SJSA1 (cell line): ENCODE measurements around the gene SPACA5. TPM values are rescaled to one million over a fixed set of nuclear protein-coding genes. Genes with fewer than 3 reads are reported as not detected.
"Not testable (repeated sequence)": the region's sequence is repeated elsewhere in the genome, so short reads cannot be mapped to it uniquely, and the experiment has no call there.

Experiments
- DNase-seq, 2 experiments: peaks; one replicate each; pipeline ENCODE4 v3.0.0-alpha.2; 2015 to 2020; ENCODE audit warnings: low spot score in 2 of 2, low read depth in 1 of 2
- H3K27ac ChIP-seq: fragments of 250-450 bp; sonication (Bioruptor Pico); 2 replicates; pipeline ENCODE4 v1.5.1; 2020; ENCODE audit warnings: mild to moderate bottlenecking, moderate library complexity
- H3K27me3 ChIP-seq: fragments of 250-450 bp; sonication (Bioruptor Pico); replicated peaks from 2 replicates; pipeline ENCODE4 v1.5.1; 2020; ENCODE audit warnings: mild to moderate bottlenecking, moderate library complexity
- H3K36me3 ChIP-seq: fragments of 250-450 bp; sonication (Bioruptor Pico); 2 replicates; pipeline ENCODE4 v1.5.1; 2020; ENCODE audit warnings: mild to moderate bottlenecking
- H3K4me1 ChIP-seq: fragments of 250-450 bp; sonication (Bioruptor Pico); replicated peaks from 2 replicates; pipeline ENCODE4 v1.6.1; 2021; ENCODE audit warnings: mild to moderate bottlenecking
- H3K4me3 ChIP-seq: fragments of 250-450 bp; sonication (Bioruptor Pico); 2 replicates; pipeline ENCODE4 v1.5.1; 2020; ENCODE audit warnings: mild to moderate bottlenecking
- H3K9me3 ChIP-seq: fragments of 250-450 bp; sonication (Bioruptor Pico); replicated peaks from 2 replicates; pipeline ENCODE4 v1.5.1; 2020; ENCODE audit warnings: mild to moderate bottlenecking
- total RNA-seq: library from RNA; depleted of rRNA; stranded (reverse); fragments of >200 nt; shearing (Covaris generic); gene quantifications from 2 replicates; pipeline ENCODE4 v1.2.3, GENCODE V29; 2014

SPACA5 gene
- total RNA-seq, 1 experiment from 2014 or later: not detected

- no peaks in the 10 kb centered on the region for H3K27me3 ChIP-seq
- H3K4me3 ChIP-seq: peak overlapping the region; percentile 62
- no peak for DNase-seq
- peak overlapping the region; percentile 90 for H3K27ac ChIP-seq
- H3K36me3 ChIP-seq: peaks cover 10% of the 10 kb centered on the region; the same call in 1 of the 2 replicates
- 0 out of 2 replicates have a peak, but pooled peaks cover 2% of the 10 kb centered on the region for H3K4me1 ChIP-seq
- H3K9me3 ChIP-seq: no peaks in the 10 kb centered on the region
These were observed 3.4 kb upstream of the SPACA5 start for GRCh38 chrX:48003367-48003757.

- Histone ChIP-seq H3K4me3 (peak within 1 kb of the TSS; percentile 62), H3K27ac (peak within 1 kb of the TSS; percentile 90), H3K36me3 (peaks cover 10% of the 10 kb centered on the region; the same call in 1 of the 2 replicates)
These were observed 2.9 kb upstream of the SPACA5 start, which contains the start of gene ZNF182 for GRCh38 chrX:48003758-48004457. Gene ZNF182 (minus strand): TSS chrX:48003989. CDS start chrX:48002609, 1,380 bp downstream.

GRCh38 chrX:48009445-48009960, 2.7 kb downstream of the SPACA5 start:
- not testable (repeated sequence) for H3K27ac ChIP-seq, H3K4me1 ChIP-seq, H3K36me3 ChIP-seq, H3K4me3 ChIP-seq, DNase-seq, H3K27me3 ChIP-seq, H3K9me3 ChIP-seq

More at GRCh38 chrX:48003758-48004457, 2.9 kb upstream of the SPACA5 start, which contains the start of gene ZNF182:
- Histone ChIP-seq H3K9me3 (no peaks in the 10 kb centered on the region), H3K4me1 (0 out of 2 replicates have a peak, but pooled peaks cover 2% of the 10 kb centered on the region), H3K27me3 (no peaks in the 10 kb centered on the region)
- DNase-seq: peak; percentile 84 to 92

- H3K4me1 ChIP-seq, H3K36me3 ChIP-seq, H3K27ac ChIP-seq, H3K27me3 ChIP-seq, DNase-seq, H3K4me3 ChIP-seq, H3K9me3 ChIP-seq: not testable (repeated sequence)
These were observed 10.0 kb downstream of the SPACA5 start for GRCh38 chrX:48016583-48017310.

GRCh38 chrX:48019892-48020291, 13.1 kb downstream of the SPACA5 start:
- not testable (repeated sequence) for DNase-seq, H3K4me1 ChIP-seq, H3K27me3 ChIP-seq, H3K36me3 ChIP-seq, H3K4me3 ChIP-seq, H3K27ac ChIP-seq, H3K9me3 ChIP-seq

GRCh38 chrX:48020472-48020871, 13.7 kb downstream of the SPACA5 start:
- H3K36me3 ChIP-seq, H3K4me1 ChIP-seq, DNase-seq, H3K9me3 ChIP-seq, H3K27me3 ChIP-seq, H3K27ac ChIP-seq, H3K4me3 ChIP-seq: not testable (repeated sequence)

- Histone ChIP-seq H3K27me3 (no peaks in the 10 kb centered on the region), H3K9me3 (no peaks in the 10 kb centered on the region), H3K36me3 (no peaks in the 10 kb centered on the region), H3K4me3 (peak overlapping the region; percentile 56), H3K4me1 (no peaks in the 10 kb centered on the region), H3K27ac (peak overlapping the region; percentile 98)
- peak; percentile 65 to 86 for DNase-seq
These were observed 14.5 kb downstream of the SPACA5 start for GRCh38 chrX:48021026-48021900.

GRCh38 chrX:48022100-48022499, 15.3 kb downstream of the SPACA5 start:
- H3K9me3 ChIP-seq: no peaks in the 10 kb centered on the region
- no peak overlapping the region for H3K27ac ChIP-seq
- no peaks in the 10 kb centered on the region for H3K4me1 ChIP-seq
- no peaks in the 10 kb centered on the region for H3K27me3 ChIP-seq
- H3K4me3 ChIP-seq: no peak overlapping the region
- no peaks in the 10 kb centered on the region for H3K36me3 ChIP-seq
- DNase-seq: no peak

- H3K27ac ChIP-seq: no peak overlapping the region
- no peak overlapping the region for H3K4me3 ChIP-seq
- DNase-seq: no peak
- H3K9me3 ChIP-seq: no peaks in the 10 kb centered on the region
- no peaks in the 10 kb centered on the region for H3K4me1 ChIP-seq
- H3K27me3 ChIP-seq: no peaks in the 10 kb centered on the region
- no peaks in the 10 kb centered on the region for H3K36me3 ChIP-seq
These were observed 15.9 kb downstream of the SPACA5 start for GRCh38 chrX:48022738-48023137.

- no peaks in the 10 kb centered on the region for H3K36me3 ChIP-seq
- no peaks in the 10 kb centered on the region for H3K4me1 ChIP-seq
- no peak overlapping the region for H3K27ac ChIP-seq
- H3K4me3 ChIP-seq: no peak overlapping the region
- DNase-seq: peak in 1 of 2 experiments; percentile 43
- no peaks in the 10 kb centered on the region for H3K9me3 ChIP-seq
- no peaks in the 10 kb centered on the region for H3K27me3 ChIP-seq
These were observed 18.8 kb downstream of the SPACA5 start for GRCh38 chrX:48025561-48025960.

- DNase-seq, H3K9me3 ChIP-seq, H3K4me3 ChIP-seq, H3K27me3 ChIP-seq, H3K36me3 ChIP-seq, H3K27ac ChIP-seq, H3K4me1 ChIP-seq: not testable (repeated sequence)
These were observed 20.8 kb downstream of the SPACA5 start for GRCh38 chrX:48027545-48027944.

- no peaks in the 10 kb centered on the region for H3K27me3 ChIP-seq
- H3K36me3 ChIP-seq: no peaks in the 10 kb centered on the region
- H3K4me3 ChIP-seq: no peak overlapping the region
- H3K9me3 ChIP-seq: no peaks in the 10 kb centered on the region
- no peaks in the 10 kb centered on the region for H3K4me1 ChIP-seq
- no peak overlapping the region for H3K27ac ChIP-seq
- no peak for DNase-seq
These were observed 21.3 kb downstream of the SPACA5 start for GRCh38 chrX:48028091-48028490.

GRCh38 chrX:48030237-48030636, 23.4 kb downstream of the SPACA5 start:
- Histone ChIP-seq H3K36me3 (no peaks in the 10 kb centered on the region), H3K27ac (no peak overlapping the region), H3K4me3 (no peak overlapping the region), H3K27me3 (no peaks in the 10 kb centered on the region), H3K4me1 (no peaks in the 10 kb centered on the region), H3K9me3 (no peaks in the 10 kb centered on the region)
- no peak for DNase-seq
